GM12892 (cell line): Measurements from ENCODE around the gene OR2T29.
"Not testable (repeated sequence)": the region's sequence is repeated elsewhere in the genome, so short reads cannot be mapped to it uniquely, and the experiment has no call there.

Experiments used
- DNase-seq: peaks from one replicate; pipeline ENCODE4 v3.0.0; 2011; ENCODE audit not compliant: insufficient read length
- FAIRE-seq: peaks from 2 replicates; lab custom pipeline; 2011; peaks lifted over from hg19 to GRCh38; lab: Jason Lieb, UNC
- POLR2A ChIP-seq: IDR thresholded peaks from 2 replicates; pipeline ENCODE4 v1.6.1; 2011; ENCODE audit warnings: low read depth, low read length, control low read depth
- POLR2AphosphoS5 ChIP-seq: IDR thresholded peaks from 2 replicates; pipeline ENCODE4 v1.6.1; 2011; ENCODE audit warnings: low read depth, low read length, control low read depth
- TAF1 ChIP-seq: IDR thresholded peaks from 2 replicates; pipeline ENCODE4 v1.6.1; 2011; ENCODE audit warnings: low read depth, mild to moderate bottlenecking, control low read depth, low read length, borderline replicate concordance

The OR2T29 gene

DNA sequence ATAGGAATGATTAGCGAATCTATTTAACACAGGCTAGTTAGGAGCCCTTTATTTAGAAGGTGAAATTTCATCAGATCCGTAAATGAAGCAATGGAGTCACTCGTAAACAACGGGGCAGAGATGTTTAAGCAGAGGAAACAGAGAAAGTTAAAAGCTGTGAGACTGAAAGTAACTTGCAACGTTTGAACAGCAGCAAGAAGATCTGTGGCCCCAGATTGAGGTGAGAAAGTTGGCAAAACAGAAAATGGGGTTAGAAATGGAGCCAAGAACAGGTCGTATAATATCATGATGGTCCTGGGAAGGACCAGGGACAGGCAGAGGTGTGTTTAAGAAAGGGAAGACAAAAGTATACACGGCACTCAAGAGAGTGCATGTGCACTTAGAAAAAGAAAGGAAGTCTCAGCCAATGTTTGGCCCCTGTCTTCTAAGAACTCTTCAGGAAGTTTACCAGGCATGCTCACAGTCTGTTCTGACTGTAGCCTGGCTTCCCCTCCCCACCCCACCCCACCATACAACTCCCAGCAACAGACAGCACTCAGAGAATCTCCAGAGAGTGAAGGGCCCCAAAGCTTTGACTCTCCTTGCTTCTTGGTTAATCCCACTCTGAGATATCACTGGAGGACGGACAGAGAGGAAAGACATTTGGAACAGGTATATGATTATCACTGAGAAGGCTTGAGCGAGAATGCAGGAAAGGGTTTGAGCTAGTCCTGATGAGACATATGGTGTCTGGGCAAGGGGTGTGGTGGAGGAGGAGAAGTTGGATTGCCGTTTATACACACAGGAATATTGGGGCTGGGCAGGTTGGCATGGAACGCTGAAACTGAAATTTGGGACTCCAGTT, 3.2 kb upstream of the OR2T29 start:
- not testable (repeated sequence) for DNase-seq
- peak; percentile 97 for FAIRE-seq

DNA sequence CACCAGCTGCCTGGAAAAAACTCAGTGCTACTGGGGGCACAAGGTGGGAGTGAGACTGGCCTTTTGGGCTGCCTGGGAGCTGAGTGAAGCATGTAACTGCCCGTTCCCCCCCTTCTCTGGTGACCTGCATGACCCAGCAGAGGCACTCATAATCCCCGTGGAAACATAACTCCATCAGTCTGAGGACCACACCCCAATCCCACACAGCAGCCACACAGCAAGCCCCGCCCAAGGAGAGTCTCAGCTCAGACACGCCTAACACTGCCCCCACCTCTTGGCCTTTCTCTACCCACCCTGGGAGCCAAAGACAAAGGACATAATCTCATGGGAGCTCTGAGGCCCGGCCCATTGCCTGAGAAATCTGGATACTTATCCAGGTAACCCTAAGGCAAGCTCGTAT, 11.5 kb downstream of the OR2T29 start:
- not testable (repeated sequence) for DNase-seq, FAIRE-seq

GRCh38 chr1:248547383-248547782, 15.2 kb downstream of the OR2T29 start:
- not testable (repeated sequence) for FAIRE-seq

DNA sequence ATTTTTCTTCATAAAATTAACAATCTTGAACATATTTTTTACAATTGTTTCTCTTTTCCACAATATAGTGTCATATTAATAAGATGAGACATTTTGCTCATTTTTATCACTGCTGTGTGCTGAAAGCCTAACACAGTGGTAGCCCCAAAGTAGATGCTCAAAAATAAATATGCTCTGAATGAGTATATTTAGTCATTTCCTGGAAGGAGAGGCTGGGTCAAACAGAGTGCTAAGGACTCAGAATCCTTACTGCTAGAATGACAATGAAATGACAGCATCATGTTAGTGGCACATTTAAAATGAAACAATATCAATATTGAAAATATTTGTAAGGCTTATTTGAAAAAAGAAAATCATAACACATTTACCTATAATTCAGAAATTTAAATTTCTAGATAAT, 25.1 kb downstream of the OR2T29 start:
- not testable (repeated sequence) for DNase-seq
- peak; percentile 67 for FAIRE-seq

More at GRCh38 chr1:248547383-248547782, 15.2 kb downstream of the OR2T29 start:
- not testable (repeated sequence) for DNase-seq

DNA sequence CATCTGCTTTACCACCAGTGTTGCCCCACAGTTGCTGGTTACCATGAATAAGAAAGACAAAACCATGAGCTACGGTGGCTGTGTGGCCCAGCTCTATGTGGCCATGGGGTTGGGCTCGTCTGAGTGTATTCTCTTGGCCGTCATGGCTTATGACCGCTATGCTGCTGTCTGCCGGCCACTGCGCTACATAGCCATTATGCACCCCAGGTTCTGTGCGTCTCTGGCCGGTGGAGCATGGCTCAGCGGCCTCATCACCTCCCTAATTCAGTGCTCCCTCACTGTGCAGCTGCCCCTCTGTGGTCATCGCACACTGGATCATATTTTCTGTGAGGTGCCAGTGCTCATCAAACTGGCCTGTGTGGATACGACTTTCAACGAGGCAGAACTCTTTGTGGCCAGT, 40.7 kb downstream of the OR2T29 start:
- no peak for DNase-seq
- FAIRE-seq, result no peak
- TF ChIP-seq POLR2AphosphoS5, result no peak
- TF ChIP-seq POLR2A, result no peak
- no peak for TF ChIP-seq TAF1

DNA sequence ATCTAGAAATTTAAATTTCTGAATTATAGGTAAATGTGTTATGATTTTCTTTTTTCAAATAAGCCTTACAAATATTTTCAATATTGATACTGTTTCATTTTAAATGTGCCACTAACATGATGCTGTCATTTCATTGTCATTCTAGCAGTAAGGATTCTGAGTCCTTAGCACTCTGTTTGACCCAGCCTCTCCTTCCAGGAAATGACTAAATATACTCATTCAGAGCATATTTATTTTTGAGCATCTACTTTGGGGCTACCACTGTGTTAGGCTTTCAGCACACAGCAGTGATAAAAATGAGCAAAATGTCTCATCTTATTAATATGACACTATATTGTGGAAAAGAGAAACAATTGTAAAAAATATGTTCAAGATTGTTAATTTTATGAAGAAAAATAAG, 52.4 kb downstream of the OR2T29 start:
- FAIRE-seq, result peak; percentile 77

GRCh38 chr1:248507773-248508172, 54.8 kb downstream of the OR2T29 start, which contains the start of gene OR2G6:
OR2G6 (plus strand) TSS chr1:248508073; CDS start chr1:248521647, 13,574 bp downstream.
- not testable (repeated sequence) for FAIRE-seq, DNase-seq

More for the DNA sequence above, 52.4 kb downstream of the OR2T29 start:
- DNase-seq, result not testable (repeated sequence)
